ENCODE results near the gene LTB4R2. TPM values are rescaled to one million over a fixed set of nuclear protein-coding genes. Genes with fewer than 3 reads are reported as not detected.

The LTB4R2 gene
- total and polyA plus RNA-seq, 2 of the 8 experiments (the other 6 are each of a cell fraction or from before 2014, with no cell fraction given): 5.3 to 6.7 TPM

- CTCF ChIA-PET (ENCODE audit: partially characterized antibody): interaction anchor here (1.3 to 8.6 kb wide), 7 partner anchors 8 to 41 kb away, joined by 3 to 94 read pairs (median 33); partner anchors contain the start of genes CIDEB, DHRS1, LTB4R2 and NOP9
- Histone ChIP-seq H3K79me2 (ENCODE audit: control insufficient read depth in 1 of 2, insufficient read depth in 2 of 2, low read length in 2 of 2) (no peaks in the 10 kb centered on the region), H3K18ac (ENCODE audit: extremely low read depth, low read length) (no peak overlapping the region), H3K23ac (ENCODE audit: insufficient read length) (no peak overlapping the region), H3K4me1 (replicated peaks in 1 of 4; ENCODE audit: control insufficient read depth in 3 of 4, insufficient read depth in 4 of 4, low read length in 3 of 4) (peaks cover 0 to 5% (median 2%) of the 10 kb centered on the region in 4 experiments; a peak in 4 of 7 replicates), H3K14ac (ENCODE audit: insufficient read length) (no peak overlapping the region), H4K20me1 (replicated peaks in 1 of 2; ENCODE audit: control insufficient read depth in 1 of 2, insufficient read depth in 2 of 2, low read length in 2 of 2) (peaks cover 0 to 2% of the 10 kb centered on the region in 2 experiments), H3K9ac (replicated peaks in 1 of 4; ENCODE audit: extremely low read depth in 1 of 4, low read depth in 3 of 4, low read length in 3 of 4) (no peak overlapping the region), H3K27ac (ENCODE audit: low read depth, low read length) (no peak overlapping the region), H4K91ac (replicated peaks; ENCODE audit: insufficient read length, low read length) (no peak overlapping the region), H4K8ac (ENCODE audit: extremely low read depth, insufficient read depth, low read length) (no peak overlapping the region), H3K36me3 (ENCODE audit: control insufficient read depth in 2 of 4, insufficient read depth in 4 of 4, low read length in 3 of 4) (no peaks in the 10 kb centered on the region; a peak in 3 of 8 replicates), H2BK20ac (ENCODE audit: low read length) (no peak overlapping the region), H2AFZ (ENCODE audit: low read length) (no peak overlapping the region), H2BK15ac (ENCODE audit: low read length) (no peak overlapping the region), H3K79me1 (ENCODE audit: low read depth, low read length) (no peaks in the 10 kb centered on the region), H4K5ac (ENCODE audit: insufficient read length, low read depth, low read length) (no peak overlapping the region), H3K23me2 (ENCODE audit: low read depth, low read length) (peaks cover 5% of the 10 kb centered on the region), H2BK5ac (ENCODE audit: low read depth, low read length) (no peak overlapping the region), H3K4me3 (ENCODE audit: extremely low read depth in 1 of 4, insufficient read depth in 2 of 4, low read depth in 3 of 4, low read length in 4 of 4) (no peak overlapping the region), H2BK120ac (replicated peaks; ENCODE audit: low read depth, low read length) (no peak overlapping the region), H3K9me3 (ENCODE audit: insufficient read depth in 2 of 2, low read depth in 1 of 2, low read length in 1 of 2) (no peaks in the 10 kb centered on the region), H2BK12ac (ENCODE audit: low read depth, low read length) (no peak overlapping the region), H2AK5ac (ENCODE audit: low read depth, low read length) (no peak overlapping the region), H3K4ac (replicated peaks; ENCODE audit: insufficient read length, low read depth, low read length) (no peak overlapping the region), H3K27me3 (replicated peaks in 1 of 4; ENCODE audit: control insufficient read depth in 3 of 4, extremely low read depth in 1 of 4, insufficient read depth in 3 of 4, low read length in 3 of 4) (no peaks in the 10 kb centered on the region; a peak in 1 of 7 replicates), H3K56ac (replicated peaks; ENCODE audit: insufficient read length, low read depth, low read length) (no peak overlapping the region), H3K4me2 (ENCODE audit: insufficient read depth in 1 of 2, low read depth in 2 of 2, low read length in 2 of 2) (no peak overlapping the region)
- FAIRE-seq (no peak), DNase-seq (ENCODE audit: low read depth in 1 of 2, low spot score in 2 of 2) (no peak)
- POLR2A ChIA-PET (ENCODE audit: partially characterized antibody): interaction anchor here (1.1 to 2.6 kb wide), 3 partner anchors 25 to 82 kb away, joined by 3 to 10 read pairs (median 3); partner anchors contain the start of gene TINF2
- 94% methylated on average over 9 of the region's 9 CpGs; no CpG with 5 or more reads in 1 of the 2 experiments for WGBS, 2 experiments (ENCODE audit: extremely low coverage in 1 of 2, insufficient coverage in 1 of 2, insufficient read length in 1 of 2, insufficient replicate concordance in 2 of 2, low coverage in 1 of 2, low lambda C conversion rate in 2 of 2, missing lambda C conversion rate in 1 of 2)
- TF ChIP-seq TAF7 (optimal IDR thresholded peaks at IDR 0.05; ENCODE audit: borderline replicate concordance, low read depth, low read length) (no peak), GABPA (IDR thresholded peaks at IDR 0.05; ENCODE audit: borderline replicate concordance, insufficient read depth, low read length) (no peak), JUND (IDR thresholded peaks at IDR 0.05; ENCODE audit: low read length) (no peak)
Measured at GRCh38 chr14:24267516-24267915, 42.4 kb upstream of the LTB4R2 start.
